Stimulated activated CD8-positive, alpha-beta memory T cell treated with anti-CD3 and anti-CD28 coated beads, Interleukin-12 subunit alpha, Interleukin-12 subunit beta, amount 100 ng/mL, for 24 hours (primary cell): ENCODE results near the gene PACS2.

ENCODE experiments used
- DNase-seq: peaks from one replicate; pipeline ENCODE4 v3.0.0-alpha.2; 2020; ENCODE audit errors: extremely low read depth

PACS2 gene

DNA sequence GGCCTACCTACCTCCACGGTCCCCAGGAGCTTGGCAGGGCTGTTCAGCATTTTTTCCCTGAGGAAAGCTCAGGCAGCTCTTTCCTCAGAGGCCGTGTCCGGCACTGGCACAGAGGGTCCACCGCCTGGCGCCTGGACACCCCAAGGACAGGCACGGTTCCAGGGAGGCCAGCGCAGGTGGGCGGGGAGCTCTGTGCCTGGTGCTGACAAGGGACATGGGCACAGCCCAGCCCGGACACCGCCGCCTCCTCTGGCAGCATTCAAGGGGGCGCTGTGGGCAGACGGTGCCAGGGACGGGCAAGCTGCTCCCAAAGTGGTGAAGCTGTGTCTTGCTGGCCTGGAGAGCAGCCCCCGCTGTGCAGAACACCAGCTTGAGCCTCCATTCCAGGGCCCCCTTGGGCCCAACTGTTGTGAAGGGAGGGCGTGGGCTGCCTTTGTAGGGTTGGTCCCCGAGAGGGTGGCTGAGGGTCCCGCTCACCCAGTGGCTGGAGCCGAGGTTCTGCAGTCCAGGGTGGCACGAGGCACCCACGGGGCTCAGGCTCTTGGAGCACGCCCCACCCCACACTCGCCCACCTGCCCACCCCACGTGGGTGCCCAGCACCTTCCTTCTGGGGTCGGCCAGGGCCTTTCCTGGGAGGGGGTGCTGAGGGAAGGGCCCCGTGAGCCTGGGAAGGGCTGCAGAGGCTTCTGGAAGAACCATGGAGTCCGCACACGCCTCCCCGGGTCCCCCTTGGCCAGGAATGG, 54.5 kb downstream of the PACS2 start:
- DNase-seq = no peak

DNA sequence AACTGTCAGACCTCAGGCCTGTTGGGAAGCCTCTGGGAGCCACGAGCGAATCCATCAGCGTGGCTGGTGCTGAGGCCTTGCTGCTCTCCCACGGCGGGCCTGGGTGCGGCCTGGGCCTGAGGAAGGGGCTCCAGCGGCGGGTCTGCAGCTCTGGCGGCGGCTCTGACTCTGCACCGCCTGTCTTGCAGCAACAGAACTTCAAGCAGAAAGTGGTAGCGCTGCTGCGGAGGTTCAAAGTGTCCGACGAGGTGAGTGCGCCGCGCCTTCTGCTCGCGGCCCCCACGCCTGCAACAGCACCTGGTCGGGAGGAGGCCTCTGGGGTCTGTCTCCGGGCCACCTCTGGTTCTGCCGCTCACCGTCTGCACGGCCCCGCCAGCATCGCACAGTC, 55.1 kb downstream of the PACS2 start:
- no peak for DNase-seq

- no peak for DNase-seq
Observed at GRCh38 chr14:105374389-105374788, 59.8 kb downstream of the PACS2 start.

- no peak for DNase-seq
Observed at GRCh38 chr14:105375635-105376057, 61.1 kb downstream of the PACS2 start.

DNA sequence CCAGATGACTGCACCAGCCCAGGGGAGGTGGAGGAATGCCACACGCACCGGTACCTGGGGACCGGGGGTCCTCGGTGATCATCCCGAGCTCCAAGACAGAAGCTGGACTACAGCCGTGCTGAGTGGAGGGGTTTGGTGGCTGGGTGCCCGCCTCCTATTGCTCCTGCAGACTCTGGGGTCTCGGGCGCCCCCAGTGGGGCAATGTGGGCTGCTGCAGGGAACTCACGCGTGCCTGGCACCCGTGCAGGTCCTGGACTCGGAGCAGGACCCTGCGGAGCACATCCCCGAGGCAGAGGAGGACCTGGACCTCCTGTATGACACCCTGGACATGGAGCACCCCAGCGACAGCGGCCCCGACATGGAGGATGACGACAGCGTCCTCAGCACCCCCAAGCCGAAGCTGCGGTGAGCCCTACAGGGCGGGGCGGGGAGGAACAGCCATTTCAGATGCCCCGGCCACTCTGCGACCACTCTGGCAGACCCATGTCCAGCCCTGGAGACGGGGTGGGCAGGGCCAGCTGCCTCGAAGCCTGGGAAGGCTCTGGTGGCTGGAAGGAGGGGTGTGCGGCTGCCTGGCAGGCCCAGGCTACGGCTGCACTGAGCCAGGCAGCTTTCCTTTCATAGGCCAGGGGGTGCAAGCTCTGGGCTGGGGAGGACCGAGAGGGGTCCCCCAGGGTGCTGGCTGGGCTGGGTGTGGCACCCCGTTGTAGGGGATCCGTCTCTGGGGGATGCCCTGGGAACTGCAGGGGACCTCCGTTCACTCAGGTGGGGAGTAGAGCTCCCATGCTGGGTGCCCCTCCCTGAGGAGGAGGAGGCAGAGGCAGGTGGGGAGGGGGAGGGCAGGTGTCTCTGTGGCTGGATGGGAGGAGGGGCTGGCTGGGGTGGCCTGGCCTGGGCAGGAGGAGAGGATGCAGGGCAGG, 62.2 kb downstream of the PACS2 start:
- DNase-seq = no peak

DNA sequence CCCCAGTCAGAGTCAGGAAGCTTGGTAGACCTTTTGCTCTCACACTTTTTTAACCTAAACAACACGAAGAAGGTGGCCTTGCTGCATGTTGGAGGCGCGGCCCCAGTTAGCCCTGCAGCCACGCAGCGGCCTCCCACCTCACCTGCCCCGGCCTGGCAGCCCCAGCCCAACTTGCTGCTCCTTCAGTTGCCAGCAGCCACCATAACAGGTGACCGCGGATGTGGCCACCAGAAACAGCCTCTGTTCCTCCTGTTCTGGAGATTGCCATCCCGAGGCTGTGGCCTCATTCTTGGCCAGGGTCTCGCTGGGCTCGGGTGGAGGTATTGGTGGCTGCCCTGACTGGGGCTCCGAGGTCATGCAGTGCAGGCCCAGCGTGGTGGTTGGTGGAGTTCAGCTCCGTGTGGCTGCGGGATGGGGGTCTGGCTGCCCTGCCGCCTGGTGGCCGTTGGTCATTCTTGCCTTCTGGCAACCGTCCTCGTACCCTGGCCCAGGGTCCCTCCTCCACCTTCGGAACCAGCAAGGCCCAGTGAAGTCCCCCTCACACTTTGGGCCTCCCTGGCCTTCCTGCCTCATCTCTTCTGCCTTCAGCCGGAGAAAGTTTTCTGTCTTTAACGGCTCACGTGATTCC, 63.1 kb downstream of the PACS2 start:
- DNase-seq = no peak

GRCh38 chr14:105378199-105378598, 63.7 kb downstream of the PACS2 start:
- no peak for DNase-seq

GRCh38 chr14:105378873-105379685, 64.5 kb downstream of the PACS2 start:
- no peak for DNase-seq

DNA sequence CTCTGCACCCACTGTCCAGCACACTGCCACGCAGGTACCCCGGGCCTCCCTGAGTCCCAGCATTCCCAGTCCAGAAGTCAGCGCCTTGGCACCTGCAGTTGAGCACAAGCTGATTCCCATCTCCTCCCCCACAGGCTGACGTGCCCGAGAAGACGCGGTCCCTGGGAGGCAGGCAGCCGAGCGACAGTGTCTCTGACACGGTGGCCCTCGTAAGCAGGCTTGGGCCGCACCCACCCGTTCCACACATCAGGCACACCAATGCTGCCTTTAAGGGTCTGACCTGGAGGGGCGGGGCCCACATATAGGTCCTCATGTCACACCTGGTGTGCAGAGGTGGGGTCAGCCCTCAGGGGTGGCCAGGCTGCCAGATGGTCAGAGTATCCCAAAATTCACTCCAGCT, 65.4 kb downstream of the PACS2 start:
- DNase-seq = no peak

DNA sequence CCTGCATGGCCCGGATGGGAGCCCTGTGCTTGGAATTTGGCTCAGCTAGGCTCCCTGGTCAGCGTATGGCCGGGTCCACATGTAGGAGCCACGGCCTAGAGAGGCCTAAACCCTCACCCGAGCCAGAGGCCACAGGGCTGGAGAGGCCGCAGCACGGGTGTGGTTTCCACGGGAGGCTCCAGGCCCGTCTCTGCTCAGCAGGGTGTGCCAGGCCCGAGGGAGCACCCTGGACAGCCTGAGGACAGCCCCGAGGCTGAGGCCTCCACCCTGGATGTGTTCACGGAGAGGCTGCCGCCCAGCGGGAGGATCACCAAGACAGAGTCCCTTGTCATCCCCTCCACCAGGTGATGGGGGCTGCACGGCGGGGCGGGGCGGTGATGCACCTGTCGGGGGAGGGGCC, 66.2 kb downstream of the PACS2 start:
- no peak for DNase-seq

GRCh38 chr14:105381446-105382342, 67.1 kb downstream of the PACS2 start:
- DNase-seq = no peak

DNA sequence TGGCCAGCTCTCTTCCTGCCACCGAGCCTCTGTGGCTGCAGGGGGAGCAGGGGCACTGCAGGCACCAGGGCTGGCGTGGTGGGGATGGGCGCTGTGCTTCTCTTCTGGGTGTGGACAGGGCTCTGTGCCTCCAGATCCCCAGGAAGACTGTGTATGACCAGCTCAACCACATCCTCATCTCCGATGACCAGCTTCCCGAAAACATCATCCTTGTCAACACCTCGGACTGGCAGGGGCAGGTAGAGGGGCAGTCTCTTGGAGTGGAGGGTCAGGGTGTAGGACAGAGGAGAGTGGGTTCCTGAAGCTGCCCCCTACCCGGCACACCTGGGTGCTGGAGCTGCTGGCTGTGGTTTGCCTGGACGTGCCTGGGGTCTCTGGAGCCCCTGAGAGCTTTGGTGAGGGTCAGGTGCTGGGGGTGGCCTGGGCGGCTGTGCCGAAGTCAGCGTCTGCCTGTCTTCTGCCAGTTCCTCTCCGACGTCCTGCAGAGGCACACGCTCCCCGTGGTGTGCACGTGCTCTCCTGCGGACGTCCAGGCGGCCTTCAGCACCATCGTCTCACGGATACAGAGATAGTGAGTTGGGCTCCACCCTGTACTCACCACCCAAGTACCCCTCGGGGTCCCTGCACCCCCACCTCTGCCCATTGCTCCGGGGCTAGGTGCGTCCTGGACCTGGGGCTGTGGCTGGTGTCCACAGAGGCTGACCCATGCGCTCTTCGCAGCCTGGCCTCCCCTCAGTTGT, 68.0 kb downstream of the PACS2 start:
- no peak for DNase-seq

DNA sequence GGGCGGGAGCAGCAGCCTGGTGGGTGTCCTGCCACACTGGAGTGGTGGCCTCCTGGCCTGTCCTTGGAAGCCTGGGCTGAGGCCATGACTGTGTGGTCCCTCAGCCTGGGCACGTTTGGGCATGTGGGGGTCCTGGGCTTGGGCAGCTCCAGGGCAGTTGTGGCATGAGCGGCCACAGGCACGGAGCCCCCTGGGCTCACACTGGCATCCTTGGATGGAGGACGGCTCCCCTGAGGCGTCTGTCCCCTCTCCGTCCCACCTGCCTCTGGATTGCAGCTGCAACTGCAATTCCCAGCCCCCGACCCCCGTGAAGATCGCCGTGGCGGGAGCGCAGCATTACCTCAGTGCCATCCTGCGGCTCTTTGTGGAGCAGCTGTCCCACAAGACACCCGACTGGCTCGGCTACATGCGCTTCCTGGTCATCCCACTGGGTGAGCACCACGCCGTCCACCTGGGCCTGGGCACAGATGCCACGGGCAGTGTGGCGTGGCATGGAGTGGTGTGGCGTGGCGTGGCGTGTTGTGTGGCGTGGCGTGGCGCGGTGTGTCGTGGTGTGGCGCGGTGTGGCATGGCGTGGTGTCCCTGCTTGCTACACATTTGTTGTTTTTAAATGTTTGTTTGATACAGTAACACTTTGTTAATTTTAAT, 68.7 kb downstream of the PACS2 start:
- DNase-seq = no peak

- DNase-seq = no peak
Observed at GRCh38 chr14:105384041-105384557, 69.6 kb downstream of the PACS2 start.

DNA sequence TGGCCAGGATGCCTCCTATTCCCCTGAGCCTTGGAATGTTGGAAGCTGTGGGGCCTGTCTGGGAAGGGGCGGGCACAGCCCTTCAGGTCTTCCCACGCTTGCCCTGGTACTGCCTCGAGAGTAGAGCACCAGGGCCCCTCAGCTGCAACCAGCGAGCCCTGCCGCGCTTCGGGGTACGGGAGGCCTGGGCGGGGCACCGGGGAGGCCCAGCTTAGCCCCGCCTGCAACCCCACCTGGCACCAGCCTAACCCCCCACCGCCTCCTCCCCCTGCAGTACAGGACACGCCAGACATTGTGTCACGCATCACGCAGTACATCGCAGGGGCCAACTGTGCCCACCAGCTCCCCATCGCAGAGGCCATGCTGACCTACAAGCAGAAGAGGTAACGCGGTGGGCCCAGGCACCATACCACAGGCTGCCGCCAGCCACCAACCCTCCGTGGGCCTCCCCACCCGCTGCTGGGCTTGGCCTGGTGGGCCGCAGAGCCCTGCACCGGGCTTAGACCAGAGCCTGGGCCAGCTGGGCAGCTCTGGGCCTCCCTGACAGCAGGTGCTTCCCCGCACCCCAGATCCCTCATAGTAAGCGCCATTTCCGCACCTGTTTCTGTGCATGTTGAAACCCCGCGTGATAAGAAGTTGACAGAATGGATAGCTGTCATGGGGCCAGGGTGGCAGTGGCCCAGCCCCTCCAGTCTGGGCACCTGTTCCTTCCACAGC, 70.2 kb downstream of the PACS2 start:
- no peak for DNase-seq

- DNase-seq = no peak
Observed at GRCh38 chr14:105385322-105385637, 70.7 kb downstream of the PACS2 start.

- no peak for DNase-seq
Observed at GRCh38 chr14:105385698-105386365, 71.3 kb downstream of the PACS2 start.
